HL-60 (cell line): ENCODE results near the gene PTPRN2.

Source experiments
- GABPA ChIP-seq: IDR thresholded peaks from 2 replicates; pipeline ENCODE4 v1.6.1; 2012; ENCODE audit warnings: low read depth
- POLR2AphosphoS5 ChIP-seq: IDR thresholded peaks from 2 replicates; pipeline ENCODE4 v1.6.1; 2012; ENCODE audit warnings: low read depth
- TF ChIP-seq, protein P1 (sequence below): IDR thresholded peaks from one replicate; pipeline ENCODE4 v1.5.1; 2011; ENCODE audit warnings: low read length, control low read depth, inconsistent platforms; ENCODE audit not compliant: insufficient read depth

DNA sequence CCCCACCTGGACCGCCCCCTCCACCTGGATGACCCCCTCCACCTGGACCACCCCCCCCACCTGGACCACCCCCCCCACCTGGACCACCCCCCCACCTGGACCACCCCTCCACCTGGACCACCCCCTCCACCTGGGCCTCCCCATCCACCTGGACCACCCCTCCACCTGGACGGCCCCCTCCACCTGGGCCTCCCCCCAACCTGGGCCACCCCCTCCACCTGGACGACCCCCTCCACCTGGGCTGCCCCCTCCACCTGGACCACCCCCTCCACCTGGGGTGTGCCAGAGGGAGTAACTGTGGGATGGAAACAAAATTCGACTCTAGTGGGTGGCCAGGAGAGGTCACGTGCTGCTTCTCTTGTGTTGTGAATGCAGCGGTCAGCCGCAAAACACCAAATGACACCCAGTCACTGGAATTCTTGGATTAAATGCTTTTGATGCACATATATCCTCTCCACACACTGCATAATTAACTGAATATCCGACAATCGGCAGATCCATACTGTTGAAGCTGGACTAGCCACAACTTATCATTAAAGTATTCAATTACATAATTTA lies 316.7 kb downstream of the PTPRN2 start:
- TF ChIP-seq POLR2AphosphoS5, result no peak
- TF ChIP-seq, protein P1, sequence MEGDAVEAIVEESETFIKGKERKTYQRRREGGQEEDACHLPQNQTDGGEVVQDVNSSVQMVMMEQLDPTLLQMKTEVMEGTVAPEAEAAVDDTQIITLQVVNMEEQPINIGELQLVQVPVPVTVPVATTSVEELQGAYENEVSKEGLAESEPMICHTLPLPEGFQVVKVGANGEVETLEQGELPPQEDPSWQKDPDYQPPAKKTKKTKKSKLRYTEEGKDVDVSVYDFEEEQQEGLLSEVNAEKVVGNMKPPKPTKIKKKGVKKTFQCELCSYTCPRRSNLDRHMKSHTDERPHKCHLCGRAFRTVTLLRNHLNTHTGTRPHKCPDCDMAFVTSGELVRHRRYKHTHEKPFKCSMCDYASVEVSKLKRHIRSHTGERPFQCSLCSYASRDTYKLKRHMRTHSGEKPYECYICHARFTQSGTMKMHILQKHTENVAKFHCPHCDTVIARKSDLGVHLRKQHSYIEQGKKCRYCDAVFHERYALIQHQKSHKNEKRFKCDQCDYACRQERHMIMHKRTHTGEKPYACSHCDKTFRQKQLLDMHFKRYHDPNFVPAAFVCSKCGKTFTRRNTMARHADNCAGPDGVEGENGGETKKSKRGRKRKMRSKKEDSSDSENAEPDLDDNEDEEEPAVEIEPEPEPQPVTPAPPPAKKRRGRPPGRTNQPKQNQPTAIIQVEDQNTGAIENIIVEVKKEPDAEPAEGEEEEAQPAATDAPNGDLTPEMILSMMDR, result no peak
- TF ChIP-seq GABPA, result no peak
